CD4-positive, alpha-beta T cell treated with Interleukin-2 at 100 ng/mL for 4 hours (primary cell): ENCODE data around the gene UROC1.

Experiments
- DNase-seq: peaks from one replicate; pipeline ENCODE4 v3.0.0-alpha.2; 2020; ENCODE audit warnings: low spot score

Gene UROC1

GRCh38 chr3:126516152-126516935 lies 1.2 kb downstream of the UROC1 start:
- no peak for DNase-seq

GRCh38 chr3:126515066-126515706 lies 2.4 kb downstream of the UROC1 start:
- no peak for DNase-seq

- no peak for DNase-seq
These were observed 3.4 kb downstream of the UROC1 start for GRCh38 chr3:126514161-126514560.

- DNase-seq: no peak
These were observed 4.5 kb downstream of the UROC1 start for GRCh38 chr3:126512916-126513650.

GRCh38 chr3:126512026-126512425 lies 5.5 kb downstream of the UROC1 start:
- DNase-seq: no peak

- no peak for DNase-seq
These were observed 6.3 kb downstream of the UROC1 start for GRCh38 chr3:126511291-126511690.

- no peak for DNase-seq
These were observed 7.2 kb downstream of the UROC1 start for GRCh38 chr3:126510308-126510910.

- DNase-seq: no peak
These were observed 7.8 kb downstream of the UROC1 start for GRCh38 chr3:126509597-126510307.

- no peak for DNase-seq
These were observed 9.0 kb downstream of the UROC1 start for GRCh38 chr3:126508564-126508964.

- no peak for DNase-seq
These were observed 9.7 kb downstream of the UROC1 start for GRCh38 chr3:126507886-126508285.

- DNase-seq: no peak
These were observed 13.9 kb downstream of the UROC1 start for GRCh38 chr3:126503701-126504100.

- DNase-seq: no peak
These were observed 14.9 kb downstream of the UROC1 start for GRCh38 chr3:126502656-126503055.

- no peak for DNase-seq
These were observed 15.8 kb downstream of the UROC1 start for GRCh38 chr3:126501736-126502135.

- DNase-seq: no peak
These were observed 16.5 kb downstream of the UROC1 start for GRCh38 chr3:126501054-126501453.

GRCh38 chr3:126500016-126500415 lies 17.6 kb downstream of the UROC1 start:
- DNase-seq: no peak

GRCh38 chr3:126499401-126499800 lies 18.2 kb downstream of the UROC1 start:
- DNase-seq: no peak

- DNase-seq: no peak
These were observed 18.6 kb downstream of the UROC1 start for GRCh38 chr3:126498929-126499328.

- DNase-seq: no peak
These were observed 19.1 kb downstream of the UROC1 start for GRCh38 chr3:126498461-126498860.

- no peak for DNase-seq
These were observed 19.6 kb downstream of the UROC1 start for GRCh38 chr3:126497956-126498355.

- no peak for DNase-seq
These were observed 20.4 kb downstream of the UROC1 start for GRCh38 chr3:126496894-126497850.

- no peak for DNase-seq
These were observed 21.8 kb downstream of the UROC1 start for GRCh38 chr3:126495786-126496185.
